Pulmonary artery endothelial cell (primary cell): ENCODE results near the gene TNNT2. TPM values are rescaled to one million over a fixed set of nuclear protein-coding genes. Genes with fewer than 3 reads are reported as not detected.

Source experiments
- DNase-seq: peaks from one replicate; pipeline ENCODE4 v3.0.0-alpha.2; 2011; ENCODE audit warnings: low read depth, low spot score
- total RNA-seq: library from RNA; depleted of rRNA; stranded (reverse); fragments of >200 nt; gene quantifications from 2 replicates; pipeline ENCODE4 v1.2.3, GENCODE V29; 2014

Gene TNNT2
- total RNA-seq, 1 donor from 2014 or later: not detected

DNA sequence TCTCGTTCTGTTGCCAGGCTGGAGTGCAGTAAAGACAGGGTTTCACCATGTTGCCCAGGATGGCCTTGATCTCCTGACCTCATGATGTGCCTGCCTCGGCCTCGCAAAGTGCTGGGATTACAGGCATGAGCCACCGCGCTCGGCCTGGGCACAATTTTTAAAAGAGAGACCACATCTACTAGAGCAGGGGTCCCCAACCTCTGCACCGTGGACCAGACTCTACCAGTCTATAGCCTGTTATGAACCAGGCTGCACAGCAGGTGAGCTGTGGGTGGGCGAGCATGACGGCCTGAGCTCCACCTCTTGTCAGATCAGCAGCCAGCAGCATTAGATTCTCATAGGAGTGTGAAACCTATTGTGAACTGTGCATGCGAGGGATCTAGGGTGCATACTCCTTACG lies 20.8 kb downstream of the TNNT2 start:
- DNase-seq: no peak

DNA sequence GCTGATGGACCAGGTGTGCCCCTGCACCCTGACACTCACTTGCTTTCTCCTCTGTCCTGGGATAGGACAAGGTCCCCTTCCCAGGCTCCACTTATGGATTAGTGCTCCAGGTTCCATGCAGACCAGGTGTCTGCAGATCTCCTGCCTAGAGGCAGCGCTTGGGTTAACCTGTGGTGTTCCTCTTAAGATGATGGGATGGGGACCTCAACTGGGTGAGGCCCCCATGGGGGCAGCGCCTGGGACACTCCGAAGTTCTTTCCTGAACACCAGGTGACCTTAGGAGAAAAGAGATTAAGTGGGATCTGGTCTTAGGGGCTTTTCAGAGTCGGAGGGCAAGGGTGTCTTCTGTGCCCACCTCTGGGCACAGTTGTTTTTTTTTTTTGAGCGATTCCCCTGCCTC lies 21.2 kb downstream of the TNNT2 start:
- no peak for DNase-seq

DNA sequence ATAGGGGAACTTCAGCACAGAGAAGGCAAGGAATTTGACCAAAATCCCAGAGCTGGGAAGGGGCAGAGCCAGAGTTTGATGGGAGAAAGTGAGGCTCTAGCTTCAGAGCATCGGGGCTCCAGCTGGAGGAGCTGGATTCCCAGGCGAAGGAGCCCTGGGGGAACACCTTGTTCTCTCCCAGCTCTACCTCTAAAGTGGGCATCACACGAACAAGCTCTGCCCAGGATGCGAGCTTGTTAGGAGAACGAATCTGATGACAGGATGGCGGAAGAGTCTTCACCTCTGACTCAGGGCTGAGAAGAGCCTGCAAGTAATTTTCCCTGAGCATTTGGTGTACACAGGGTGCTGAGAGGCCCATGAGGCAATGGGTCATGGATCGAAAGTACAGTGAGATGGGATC lies 22.0 kb downstream of the TNNT2 start:
- DNase-seq: no peak

DNA sequence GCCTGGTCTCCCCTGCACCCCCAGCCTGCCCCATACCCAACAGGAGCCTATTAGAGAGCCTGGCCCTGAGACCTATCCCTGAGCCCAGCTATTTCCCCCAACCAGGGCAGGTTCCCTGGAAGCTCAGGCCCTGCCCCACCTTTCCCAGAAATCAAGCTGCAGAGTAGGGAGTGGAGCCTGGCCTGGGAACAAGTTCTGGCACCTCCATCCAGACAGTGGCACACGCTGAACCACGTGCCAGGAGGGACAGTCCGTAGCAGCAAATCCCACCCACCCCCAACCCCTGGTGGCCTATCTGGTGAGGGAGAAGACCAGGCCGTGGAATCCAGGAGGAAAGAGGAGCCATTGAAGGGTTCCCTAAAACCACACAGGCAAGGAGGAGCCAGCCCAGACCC lies 22.6 kb downstream of the TNNT2 start:
- no peak for DNase-seq

DNA sequence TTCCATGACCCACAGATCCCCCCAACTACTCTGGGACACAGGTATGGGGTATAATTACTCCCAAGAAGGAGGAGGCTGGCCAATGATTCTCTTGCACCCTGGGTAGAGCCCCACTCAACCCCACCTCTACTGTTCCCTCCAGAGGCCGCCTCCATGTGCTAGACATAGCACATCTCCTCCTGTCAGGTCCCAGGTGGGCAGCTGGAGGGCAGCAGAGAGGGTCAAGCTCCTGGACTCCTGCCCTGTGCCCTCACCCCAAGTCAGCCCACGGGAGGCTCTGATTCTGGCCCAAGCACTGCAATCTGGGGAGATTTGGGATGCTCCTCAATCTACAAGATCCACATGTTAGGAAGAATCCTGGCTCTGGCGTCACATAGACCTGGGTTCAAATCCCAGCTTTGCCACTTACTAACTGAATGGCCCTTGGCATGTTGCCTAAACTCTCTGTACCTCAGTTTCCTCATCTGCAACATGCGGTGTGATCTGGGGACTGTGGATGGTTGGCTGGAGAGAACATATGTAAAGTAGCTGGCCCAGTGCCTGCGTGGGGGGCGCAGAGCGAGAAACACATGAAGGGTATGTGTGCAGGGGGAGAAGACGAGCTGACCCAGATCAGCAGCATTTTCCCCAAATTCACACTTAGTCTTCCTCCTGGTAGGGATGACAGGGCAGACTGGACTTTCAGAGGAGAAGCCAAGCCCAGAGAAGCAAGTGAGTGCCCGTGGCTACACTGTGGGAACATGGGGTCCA lies 23.2 kb downstream of the TNNT2 start:
- no peak for DNase-seq

DNA sequence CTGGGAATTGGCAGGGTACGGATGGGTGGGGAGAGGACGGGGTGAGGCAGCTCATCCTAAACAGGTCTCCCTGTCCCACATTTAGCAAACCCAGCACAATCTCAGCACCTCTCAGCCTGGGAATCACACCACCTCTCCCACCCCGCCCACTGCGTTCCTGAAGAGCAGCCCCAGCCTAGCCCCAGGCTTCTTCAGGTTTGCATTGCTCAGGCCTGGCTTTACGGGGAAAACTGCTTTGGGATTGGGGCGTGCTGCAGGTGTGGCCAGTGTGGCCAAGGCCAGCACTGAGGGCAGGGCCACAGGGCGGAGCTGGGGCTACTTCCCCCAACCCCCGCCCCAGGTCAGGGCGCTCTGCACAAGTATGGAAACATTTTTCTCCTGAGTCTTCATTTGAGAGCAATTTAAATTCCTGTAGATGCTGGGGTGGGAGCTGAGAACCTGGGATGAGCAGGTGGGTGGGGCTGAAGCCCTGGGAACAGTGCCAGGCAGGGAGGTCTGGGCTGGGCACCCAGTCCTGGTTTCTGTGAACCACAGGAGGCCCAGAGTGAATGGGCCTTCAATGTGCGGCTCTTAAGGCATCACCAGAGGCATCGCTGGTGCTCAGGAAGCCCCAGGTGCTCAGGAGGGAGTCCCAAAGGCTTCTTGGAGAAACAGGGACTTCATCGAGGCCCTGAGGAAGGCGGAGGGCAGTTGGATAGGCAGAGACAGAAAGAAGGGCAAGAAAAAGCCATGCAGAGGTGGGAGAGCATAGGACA lies 24.1 kb downstream of the TNNT2 start:
- no peak for DNase-seq

DNA sequence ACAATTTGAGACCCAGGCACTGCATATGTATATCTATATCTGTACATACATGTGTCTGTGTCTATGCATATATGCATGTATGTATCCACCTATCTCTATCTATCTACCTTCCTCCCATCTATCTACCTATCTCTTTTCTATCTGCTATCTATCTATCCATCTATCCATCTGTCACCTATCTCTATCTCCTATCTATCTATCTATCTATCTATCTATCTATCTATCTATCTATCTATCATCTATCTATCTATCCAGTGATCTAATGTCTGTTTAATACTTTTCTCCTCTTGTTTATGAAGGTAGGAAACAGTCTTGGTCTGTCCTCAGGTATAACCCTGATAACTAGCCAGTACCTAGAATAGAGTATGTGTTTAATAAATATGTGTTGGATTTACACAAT lies 25.9 kb downstream of the TNNT2 start:
- no peak for DNase-seq

DNA sequence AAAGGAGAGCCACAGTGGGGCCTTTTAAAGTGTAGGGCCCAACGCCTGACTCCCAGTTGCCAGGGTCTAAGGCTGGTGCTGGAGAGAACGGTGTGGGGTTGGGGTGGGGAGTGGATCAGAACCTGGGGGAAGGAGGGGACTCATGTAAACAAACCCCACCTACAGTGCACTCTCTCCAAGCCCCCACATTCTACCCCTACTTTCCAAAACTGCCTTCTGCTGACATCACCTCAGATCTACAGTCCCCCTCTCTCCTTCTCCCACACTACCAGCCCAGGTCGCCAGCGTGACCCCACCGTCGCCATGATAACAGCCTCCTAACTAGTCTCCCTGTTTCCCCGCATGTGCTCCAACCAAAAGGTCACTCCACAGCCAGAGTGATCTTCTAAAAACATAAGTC lies 26.6 kb downstream of the TNNT2 start:
- no peak for DNase-seq

DNA sequence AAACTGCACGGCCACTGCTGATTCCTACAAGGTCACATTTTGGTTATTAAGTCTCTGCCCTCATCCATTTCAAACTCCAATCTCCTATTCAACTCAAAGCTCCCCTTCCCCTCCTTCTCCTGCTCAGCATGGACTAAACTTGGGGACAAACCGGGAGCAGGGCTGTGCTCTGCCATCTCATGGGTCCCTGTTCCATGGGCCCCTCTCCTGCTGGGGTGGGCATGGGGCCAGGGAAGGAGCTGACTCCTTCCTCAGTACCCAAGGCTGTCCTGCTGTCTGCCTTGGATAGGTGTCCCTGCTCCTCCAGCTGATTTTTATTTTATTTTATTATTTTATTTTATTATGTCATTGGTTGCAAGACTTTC lies 27.1 kb downstream of the TNNT2 start:
- DNase-seq: no peak

DNA sequence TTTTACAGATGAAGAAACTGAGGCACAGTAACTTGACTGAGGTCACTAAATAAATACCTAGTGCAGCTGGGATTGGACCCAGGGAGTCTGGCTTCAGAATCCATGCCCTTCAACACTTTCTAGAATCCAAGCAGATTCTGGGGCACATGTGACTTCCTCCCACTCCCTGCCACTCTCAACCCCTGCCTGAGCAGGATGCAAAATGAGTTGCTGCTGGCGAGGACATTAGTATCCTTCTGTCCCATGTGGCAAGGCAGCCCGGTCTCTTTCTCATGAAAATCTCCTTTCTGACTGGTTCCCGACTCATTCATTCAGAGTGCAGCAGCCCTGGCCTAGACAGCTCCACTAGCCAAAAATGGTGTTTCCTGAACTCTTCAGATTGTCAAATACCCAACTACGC lies 28.4 kb downstream of the TNNT2 start:
- DNase-seq: no peak

DNA sequence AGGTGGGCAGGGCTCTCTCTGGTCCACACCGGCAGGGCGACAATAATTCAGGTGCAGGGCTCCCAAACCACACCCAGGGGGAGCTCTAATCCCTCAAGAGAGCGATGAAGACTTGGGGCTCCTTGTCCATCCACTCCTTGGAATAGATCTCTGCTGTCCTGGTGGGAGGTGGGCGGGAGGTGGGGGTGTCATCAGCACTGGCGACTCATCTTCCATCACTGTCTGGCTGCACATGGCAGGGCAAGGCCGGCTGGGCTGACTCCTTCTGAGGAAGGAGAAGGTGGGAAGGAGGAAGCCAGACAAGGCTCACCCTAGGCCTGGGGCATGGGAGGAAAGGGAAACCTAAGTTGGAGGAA lies 29.3 kb downstream of the TNNT2 start:
- no peak for DNase-seq

DNA sequence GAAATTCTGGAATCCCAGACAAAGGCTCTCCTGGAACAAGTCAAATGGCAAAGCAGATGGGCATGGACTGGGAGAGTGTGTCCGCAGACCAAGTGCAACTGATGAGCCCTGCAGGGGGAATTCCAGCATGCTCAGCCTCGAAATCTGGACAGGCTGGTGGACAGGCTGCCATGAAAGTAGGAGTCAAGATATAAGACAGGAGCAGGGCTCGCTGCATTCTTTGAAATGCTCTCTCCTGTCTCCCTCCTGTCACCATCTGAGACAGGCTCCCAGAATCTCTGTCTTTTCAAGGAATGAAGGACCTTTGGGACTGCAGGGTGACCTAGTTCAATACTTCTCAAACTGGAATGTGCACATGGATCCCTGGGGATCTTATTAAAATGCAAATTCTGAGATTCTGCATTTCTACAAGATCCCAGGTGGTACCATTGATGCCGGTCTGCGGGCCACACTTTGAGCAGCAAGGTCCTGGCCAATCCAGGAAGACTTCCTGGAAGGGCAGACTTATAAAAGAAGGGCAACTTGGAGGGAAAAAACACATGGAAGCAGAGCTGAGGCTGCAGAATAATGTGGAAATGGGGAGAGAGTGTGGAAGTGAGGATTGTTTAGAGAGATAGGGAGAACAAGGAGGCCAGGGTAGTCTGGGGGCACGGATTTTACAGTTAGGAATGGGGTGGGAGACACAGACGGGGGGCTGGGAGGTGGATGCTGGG lies 29.8 kb downstream of the TNNT2 start:
- DNase-seq: no peak

DNA sequence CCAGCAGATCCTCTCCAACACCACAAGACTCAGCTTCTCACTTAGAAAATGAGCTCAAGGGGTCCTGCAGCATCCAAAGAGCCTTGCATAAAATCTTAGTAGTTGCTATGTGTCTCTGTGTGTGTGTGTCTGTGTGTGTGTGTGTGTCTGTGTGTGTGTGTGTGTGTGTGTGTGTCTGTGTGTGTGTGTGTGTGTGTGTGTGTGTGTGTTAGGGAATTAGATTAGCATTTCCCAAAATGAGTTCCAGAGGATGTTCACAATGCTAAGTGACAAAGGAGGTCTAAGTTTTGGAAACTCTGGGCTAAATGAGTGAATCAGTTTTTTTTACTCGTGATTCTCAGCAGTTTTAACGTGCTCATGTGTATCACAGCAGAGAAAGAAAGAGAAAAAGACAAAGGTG lies 30.5 kb downstream of the TNNT2 start:
- DNase-seq: no peak

DNA sequence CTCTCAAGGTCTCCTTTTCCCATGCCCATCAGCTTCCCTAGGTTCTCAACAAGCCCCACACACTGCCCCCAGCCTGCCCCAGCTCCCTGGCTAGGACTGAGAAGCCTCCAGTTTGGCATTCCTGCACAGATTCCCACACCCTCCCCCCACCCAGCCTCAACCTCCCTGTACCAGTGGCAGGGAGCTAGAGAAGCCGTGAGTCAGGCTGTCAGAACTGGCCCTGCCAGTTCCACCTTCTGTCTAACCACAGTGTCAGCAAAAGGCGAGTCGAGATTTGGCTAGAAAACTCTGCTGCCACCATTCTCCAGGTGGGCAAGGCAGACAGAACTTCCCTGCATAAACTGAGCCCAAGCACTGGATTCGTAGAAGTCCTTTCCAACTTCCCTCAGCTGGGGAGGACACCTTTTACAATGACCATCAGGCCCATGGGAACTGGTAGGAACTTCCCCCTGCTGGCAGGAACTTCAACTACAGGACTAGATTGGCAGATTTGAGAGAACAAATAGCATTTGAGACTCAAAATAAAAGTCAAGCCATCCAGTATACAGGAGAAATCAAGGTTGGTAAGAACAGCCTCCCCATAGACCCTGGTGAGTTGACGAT lies 31.0 kb downstream of the TNNT2 start:
- no peak for DNase-seq

DNA sequence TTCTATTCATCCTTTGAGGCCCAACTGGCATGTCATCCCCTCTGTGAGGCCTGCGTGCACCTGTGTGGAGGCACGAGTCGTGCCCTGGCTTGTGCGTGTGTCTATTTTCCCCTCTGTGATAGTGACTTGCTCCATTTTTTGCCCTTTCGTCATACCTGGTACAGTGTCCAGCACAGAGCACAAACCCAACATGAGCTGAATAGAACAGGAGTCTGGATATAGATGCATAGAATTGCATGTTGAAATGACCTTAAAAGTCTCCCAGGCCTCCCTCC lies 32.5 kb downstream of the TNNT2 start:
- no peak for DNase-seq

DNA sequence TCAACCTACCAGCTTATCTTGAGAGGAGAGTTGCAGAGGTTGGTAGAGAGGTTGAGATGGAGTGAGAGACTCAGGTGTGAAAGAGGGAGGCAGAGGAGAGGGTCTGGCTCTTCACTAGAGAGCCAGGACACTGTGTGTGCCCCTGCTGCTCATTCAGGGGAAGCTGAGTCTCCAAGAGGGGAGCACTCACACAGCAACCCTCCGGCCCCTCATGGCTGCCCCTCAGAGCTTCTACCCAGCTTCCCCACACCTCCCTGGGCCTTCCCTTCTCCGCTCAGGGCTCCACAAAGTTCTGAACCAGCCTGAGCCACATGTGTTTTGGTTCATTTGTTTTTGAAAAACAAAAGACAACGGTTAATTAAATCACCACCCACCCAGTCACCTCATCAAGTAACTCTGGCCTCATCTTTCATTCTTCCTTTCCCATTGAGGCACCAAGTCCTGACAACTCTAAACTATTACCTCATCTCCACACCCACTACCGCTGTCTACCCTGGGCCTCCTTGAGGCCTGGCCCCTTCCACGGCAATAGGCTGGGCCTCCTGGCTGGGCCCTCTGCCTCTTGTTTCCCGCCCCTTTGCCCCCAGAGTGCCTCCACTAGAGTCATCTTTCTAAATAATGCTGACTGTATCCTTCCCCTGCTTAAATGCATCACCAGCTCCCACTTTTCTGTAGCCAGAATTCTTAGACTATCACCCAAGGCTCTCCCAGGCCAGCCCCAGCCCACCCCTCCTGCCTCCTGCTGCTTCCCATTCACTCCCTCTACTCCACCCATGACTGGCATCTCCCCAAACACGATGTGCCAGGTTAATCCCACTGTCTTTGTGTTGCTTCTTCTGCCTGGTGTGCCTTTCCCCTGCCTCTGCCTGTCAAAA lies 33.0 kb downstream of the TNNT2 start:
- no peak for DNase-seq

DNA sequence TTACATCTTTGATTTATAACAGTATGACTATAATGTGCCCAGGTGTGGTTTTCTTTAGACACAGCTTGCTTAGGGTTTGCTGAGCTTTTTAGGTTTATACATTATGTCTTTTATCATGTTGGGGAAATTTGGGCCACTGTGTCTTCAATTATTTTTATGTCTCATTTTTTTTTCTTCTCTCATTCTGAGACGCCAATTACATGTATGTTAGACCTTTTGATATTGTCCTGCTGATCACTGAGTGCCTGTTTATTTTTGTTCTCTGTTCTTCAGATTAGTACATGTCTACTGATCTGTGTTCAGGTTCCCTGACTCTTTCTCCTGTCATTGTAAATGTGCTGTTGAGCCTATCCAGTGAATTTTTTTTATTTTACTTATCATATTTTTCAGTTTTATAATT lies 36.1 kb downstream of the TNNT2 start:
- DNase-seq: no peak

DNA sequence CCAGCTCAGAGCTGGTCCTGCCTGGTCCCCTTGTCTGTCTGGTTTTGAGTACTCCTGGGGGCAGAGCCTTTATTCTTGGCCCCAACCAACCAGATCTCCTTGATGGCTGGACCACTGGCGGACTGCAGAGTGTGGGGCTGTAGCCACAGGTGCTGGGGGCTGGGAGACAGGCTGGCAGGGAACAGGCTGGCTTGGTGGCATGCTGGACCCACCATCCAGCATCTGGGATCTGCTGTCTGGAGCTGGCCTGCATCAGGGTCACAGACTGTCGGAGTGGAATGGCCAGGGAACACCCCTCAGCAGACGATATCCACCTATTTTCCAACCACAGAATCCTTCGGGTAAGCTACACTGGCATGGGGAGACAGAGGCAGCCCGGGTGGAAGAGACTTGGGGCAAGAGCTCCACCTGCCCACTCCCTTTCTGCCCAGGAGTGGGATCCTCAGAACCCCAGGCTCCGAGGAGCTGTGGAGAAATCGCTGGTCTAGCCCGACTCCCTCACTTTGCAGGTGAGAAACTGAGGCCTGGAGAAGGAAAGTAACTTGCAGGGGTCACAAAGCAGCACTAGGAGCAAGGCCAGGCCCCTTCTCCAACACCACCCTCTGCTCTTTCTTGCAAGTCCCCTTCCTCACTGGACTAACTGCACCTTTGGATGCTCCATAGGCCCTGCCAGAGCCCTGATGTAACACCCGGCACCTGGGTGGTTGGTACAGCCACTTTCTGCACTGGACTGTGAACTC lies 40.6 kb downstream of the TNNT2 start:
- DNase-seq: no peak

DNA sequence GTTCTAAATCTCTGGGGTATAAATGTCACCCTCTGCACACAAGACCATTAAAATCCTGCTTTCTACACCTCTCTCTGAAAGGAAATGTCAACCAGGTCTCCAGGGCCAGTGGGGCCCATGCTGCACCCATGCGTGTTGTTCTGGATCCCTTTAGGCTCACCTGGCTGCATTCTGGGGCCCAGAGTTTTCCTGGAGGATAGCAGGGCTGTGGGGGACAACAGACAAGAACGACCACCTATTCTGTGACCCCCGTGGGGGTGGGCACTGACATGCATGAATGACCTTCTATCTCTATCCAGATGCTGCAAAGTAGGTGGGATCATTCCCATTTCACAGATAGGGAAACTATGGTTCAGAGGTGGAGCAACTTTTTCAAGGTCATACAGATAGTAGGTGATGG lies 41.6 kb downstream of the TNNT2 start:
- DNase-seq: no peak

DNA sequence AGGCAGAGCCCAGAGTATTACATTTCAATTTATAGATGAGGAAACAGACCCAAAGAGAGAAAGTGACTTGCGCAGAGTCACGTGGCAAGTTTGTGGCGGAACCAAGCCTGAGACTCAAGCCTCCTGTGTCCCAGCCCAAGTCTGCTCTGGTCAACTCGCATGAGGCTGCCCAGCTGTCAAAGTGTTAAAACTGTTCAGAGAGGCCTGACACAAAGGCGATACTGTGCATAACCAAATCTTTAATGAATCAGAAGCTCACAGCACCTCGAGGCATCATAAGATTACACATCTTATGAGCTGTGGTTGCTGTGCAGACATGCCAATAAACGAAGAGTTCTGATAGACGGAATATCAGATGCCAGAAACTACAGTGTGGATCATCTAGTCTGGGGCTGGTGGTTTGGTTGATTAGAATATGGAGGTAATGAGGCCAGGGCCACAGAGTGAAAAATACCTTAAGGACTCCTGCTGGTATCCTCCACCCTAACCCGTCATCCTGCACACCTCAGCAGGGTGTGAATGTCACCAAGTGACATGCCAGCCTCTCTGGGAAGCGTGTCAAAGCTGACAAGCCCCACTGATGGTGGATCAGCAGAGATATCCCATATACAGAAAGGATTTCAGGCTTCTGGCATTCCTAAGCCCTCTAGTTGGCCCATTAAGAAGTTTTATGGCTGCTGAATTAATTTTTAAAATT lies 42.2 kb downstream of the TNNT2 start:
- DNase-seq: no peak
